Measurements from ENCODE around the gene ADARB2.

ADARB2 gene

GRCh38 chr10:1571587-1572237 lies 165.6 kb downstream of the ADARB2 start:
- TF ChIP-seq TAF1 (IDR thresholded peaks at IDR 0.05; ENCODE audit: borderline replicate concordance, insufficient read depth, low read length) (no peak), SIN3A (IDR thresholded peaks at IDR 0.05; ENCODE audit: borderline replicate concordance, insufficient read depth, low read length) (no peak), REST (IDR thresholded peaks at IDR 0.05; ENCODE audit: insufficient read depth in 1 of 2, low read depth in 2 of 2, low read length in 2 of 2) (no peak), FOXP2 (optimal IDR thresholded peaks at IDR 0.05; ENCODE audit: borderline replicate concordance, extremely low read depth, extremely low read length, insufficient read depth) (no peak), POLR2AphosphoS5 (IDR thresholded peaks at IDR 0.05; ENCODE audit: low read depth, low read length) (no peak)

GRCh38 chr10:1570416-1571051 lies 166.8 kb downstream of the ADARB2 start:
- TF ChIP-seq REST (IDR thresholded peaks at IDR 0.05; ENCODE audit: insufficient read depth in 1 of 2, low read depth in 2 of 2, low read length in 2 of 2) (no peak), SIN3A (IDR thresholded peaks at IDR 0.05; ENCODE audit: borderline replicate concordance, insufficient read depth, low read length) (no peak), TAF1 (IDR thresholded peaks at IDR 0.05; ENCODE audit: borderline replicate concordance, insufficient read depth, low read length) (no peak), POLR2AphosphoS5 (IDR thresholded peaks at IDR 0.05; ENCODE audit: low read depth, low read length) (no peak), FOXP2 (optimal IDR thresholded peaks at IDR 0.05; ENCODE audit: borderline replicate concordance, extremely low read depth, extremely low read length, insufficient read depth) (no peak)

- TF ChIP-seq POLR2AphosphoS5 (IDR thresholded peaks at IDR 0.05; ENCODE audit: low read depth, low read length) (no peak), TAF1 (IDR thresholded peaks at IDR 0.05; ENCODE audit: borderline replicate concordance, insufficient read depth, low read length) (no peak), SIN3A (IDR thresholded peaks at IDR 0.05; ENCODE audit: borderline replicate concordance, insufficient read depth, low read length) (no peak), FOXP2 (optimal IDR thresholded peaks at IDR 0.05; ENCODE audit: borderline replicate concordance, extremely low read depth, extremely low read length, insufficient read depth) (no peak), REST (IDR thresholded peaks at IDR 0.05; ENCODE audit: insufficient read depth in 1 of 2, low read depth in 2 of 2, low read length in 2 of 2) (no peak)
Observed at GRCh38 chr10:1569208-1569607, 168.1 kb downstream of the ADARB2 start.

- TF ChIP-seq POLR2AphosphoS5 (IDR thresholded peaks at IDR 0.05; ENCODE audit: low read depth, low read length), result no peak
- TF ChIP-seq TAF1 (IDR thresholded peaks at IDR 0.05; ENCODE audit: borderline replicate concordance, insufficient read depth, low read length), result no peak
- TF ChIP-seq REST (IDR thresholded peaks at IDR 0.05; ENCODE audit: insufficient read depth in 1 of 2, low read depth in 2 of 2, low read length in 2 of 2), result no peak
- no peak for TF ChIP-seq SIN3A (IDR thresholded peaks at IDR 0.05; ENCODE audit: borderline replicate concordance, insufficient read depth, low read length)
- TF ChIP-seq FOXP2 (optimal IDR thresholded peaks at IDR 0.05; ENCODE audit: borderline replicate concordance, extremely low read depth, extremely low read length, insufficient read depth), result no peak
Observed at GRCh38 chr10:1567742-1568495, 169.4 kb downstream of the ADARB2 start.
